OCI-LY1 (cell line): Measurements from ENCODE around the gene CYTH4.
"Not testable (repeated sequence)": the region's sequence is repeated elsewhere in the genome, so short reads cannot be mapped to it uniquely, and the experiment has no call there.

Experiments
- H2AFZ ChIP-seq: fragments of 200-600 bp; sonication (generic), shearing (Covaris generic); 2 replicates; pipeline ENCODE4 v1.6.0; 2014; ENCODE audit warnings: antibody characterized with exemption, mild to moderate bottlenecking, low read length
- H3F3A ChIP-seq: fragments of 200-600 bp; sonication (generic), shearing (Covaris generic); 2 replicates; pipeline ENCODE4 v1.6.0; 2014; ENCODE audit warnings: mild to moderate bottlenecking, antibody characterized with exemption, low read length, moderate library complexity; ENCODE audit not compliant: insufficient read depth
- H3K27ac ChIP-seq: fragments of 200-600 bp; sonication (generic); 2 replicates; pipeline ENCODE4 v1.5.1; 2014; ENCODE audit warnings: low read length, mixed run types, mild to moderate bottlenecking, low read depth; ENCODE audit not compliant: poor library complexity, severe bottlenecking
- H3K27me3 ChIP-seq: fragments of 200-600 bp; sonication (generic); 2 replicates; pipeline ENCODE4 v1.6.0; 2014; ENCODE audit warnings: antibody characterized with exemption, mild to moderate bottlenecking, low read length, moderate library complexity; ENCODE audit not compliant: insufficient read depth
- H3K36me3 ChIP-seq: fragments of 200-600 bp; sonication (generic); 2 replicates; pipeline ENCODE4 v1.6.1; 2014; ENCODE audit warnings: mild to moderate bottlenecking, antibody characterized with exemption, low read length, moderate library complexity, mixed read lengths; ENCODE audit not compliant: insufficient read depth
- H3K4me1 ChIP-seq: fragments of 200-600 bp; sonication (generic); 2 replicates; pipeline ENCODE4 v1.5.1; 2014; ENCODE audit warnings: mild to moderate bottlenecking, low read length, moderate library complexity; ENCODE audit not compliant: insufficient read depth, severe bottlenecking
- H3K4me2 ChIP-seq: fragments of 200-600 bp; sonication (generic), shearing (Covaris generic); 2 replicates; pipeline ENCODE4 v1.6.1; 2014; ENCODE audit warnings: low read length
- H3K4me3 ChIP-seq: fragments of 200-600 bp; sonication (generic); 2 replicates; pipeline ENCODE4 v1.5.1; 2014; ENCODE audit warnings: low read length, low read depth, mild to moderate bottlenecking, mixed read lengths; ENCODE audit not compliant: poor library complexity, severe bottlenecking
- H3K79me2 ChIP-seq: fragments of 200-600 bp; shearing (Covaris generic); 2 replicates; pipeline ENCODE4 v1.6.1; 2016; ENCODE audit warnings: mixed run types, low read length, mixed read lengths; ENCODE audit not compliant: insufficient read depth
- H3K9ac ChIP-seq: fragments of 200-600 bp; sonication (generic), shearing (Covaris generic); 2 replicates; pipeline ENCODE4 v1.6.1; 2014; ENCODE audit warnings: mild to moderate bottlenecking, low read length, mixed read lengths
- H3K9me2 ChIP-seq: fragments of 200-600 bp; sonication (generic), shearing (Covaris generic); 2 replicates; pipeline ENCODE4 v1.6.1; 2014; ENCODE audit warnings: low read depth, mild to moderate bottlenecking, low read length, mixed read lengths
- H3K9me3 ChIP-seq: fragments of 200-600 bp; shearing (Covaris generic); 2 replicates; pipeline ENCODE4 v1.6.1; 2014; ENCODE audit warnings: low read length, mixed read lengths
- H4K20me1 ChIP-seq: fragments of 200-600 bp; sonication (generic), shearing (Covaris generic); 2 replicates; pipeline ENCODE4 v1.6.0; 2016; ENCODE audit warnings: mild to moderate bottlenecking, low read length; ENCODE audit not compliant: insufficient read depth
- EZH2 ChIP-seq: fragments of 200-600 bp; sonication (generic), shearing (Covaris generic); IDR thresholded peaks from 2 replicates; pipeline ENCODE4 v1.8.0; 2017; ENCODE audit warnings: borderline replicate concordance, mixed run types, mild to moderate bottlenecking, antibody characterized with exemption, low read length, moderate library complexity, mixed read lengths
- TF ChIP-seq, protein P1 (sequence below): fragments of 200-600 bp; sonication (generic), shearing (Covaris generic); IDR thresholded peaks from 2 replicates; pipeline ENCODE4 v1.5.1; 2017; ENCODE audit warnings: mild to moderate bottlenecking, antibody characterized with exemption, low read length, moderate library complexity, mixed read lengths

Gene CYTH4, protein sequence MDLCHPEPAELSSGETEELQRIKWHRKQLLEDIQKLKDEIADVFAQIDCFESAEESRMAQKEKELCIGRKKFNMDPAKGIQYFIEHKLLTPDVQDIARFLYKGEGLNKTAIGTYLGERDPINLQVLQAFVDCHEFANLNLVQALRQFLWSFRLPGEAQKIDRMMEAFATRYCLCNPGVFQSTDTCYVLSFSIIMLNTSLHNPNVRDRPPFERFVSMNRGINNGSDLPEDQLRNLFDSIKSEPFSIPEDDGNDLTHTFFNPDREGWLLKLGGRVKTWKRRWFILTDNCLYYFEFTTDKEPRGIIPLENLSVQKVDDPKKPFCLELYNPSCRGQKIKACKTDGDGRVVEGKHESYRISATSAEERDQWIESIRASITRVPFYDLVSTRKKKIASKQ

DNA sequence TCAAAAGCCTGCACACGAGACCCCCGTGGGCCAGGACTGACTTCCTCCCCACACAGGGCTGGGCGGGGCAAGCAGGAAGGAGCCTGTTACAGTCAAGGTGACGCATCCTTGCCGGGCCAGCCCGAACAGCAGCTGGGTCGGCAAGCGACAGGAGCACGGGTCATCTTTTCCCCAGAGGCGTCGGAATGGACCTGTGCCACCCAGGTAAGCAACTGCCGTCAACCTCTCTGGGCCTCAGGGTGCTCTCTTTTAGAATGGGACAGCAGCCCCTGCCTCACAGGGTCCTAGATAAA is at the start of gene CYTH4:
CYTH4 (plus strand) TSS at position 124 of the 293 bp plus-strand sequence; CDS start at position 186, 62 bp downstream.
- TF ChIP-seq, protein P1, sequence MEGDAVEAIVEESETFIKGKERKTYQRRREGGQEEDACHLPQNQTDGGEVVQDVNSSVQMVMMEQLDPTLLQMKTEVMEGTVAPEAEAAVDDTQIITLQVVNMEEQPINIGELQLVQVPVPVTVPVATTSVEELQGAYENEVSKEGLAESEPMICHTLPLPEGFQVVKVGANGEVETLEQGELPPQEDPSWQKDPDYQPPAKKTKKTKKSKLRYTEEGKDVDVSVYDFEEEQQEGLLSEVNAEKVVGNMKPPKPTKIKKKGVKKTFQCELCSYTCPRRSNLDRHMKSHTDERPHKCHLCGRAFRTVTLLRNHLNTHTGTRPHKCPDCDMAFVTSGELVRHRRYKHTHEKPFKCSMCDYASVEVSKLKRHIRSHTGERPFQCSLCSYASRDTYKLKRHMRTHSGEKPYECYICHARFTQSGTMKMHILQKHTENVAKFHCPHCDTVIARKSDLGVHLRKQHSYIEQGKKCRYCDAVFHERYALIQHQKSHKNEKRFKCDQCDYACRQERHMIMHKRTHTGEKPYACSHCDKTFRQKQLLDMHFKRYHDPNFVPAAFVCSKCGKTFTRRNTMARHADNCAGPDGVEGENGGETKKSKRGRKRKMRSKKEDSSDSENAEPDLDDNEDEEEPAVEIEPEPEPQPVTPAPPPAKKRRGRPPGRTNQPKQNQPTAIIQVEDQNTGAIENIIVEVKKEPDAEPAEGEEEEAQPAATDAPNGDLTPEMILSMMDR: no peak
- TF ChIP-seq EZH2: no peak
- Histone ChIP-seq H3K36me3 (no peaks in the 10 kb centered on the region; the same call in 1 of the 2 replicates), H3K9me3 (no peaks in the 10 kb centered on the region; the same call in 1 of the 2 replicates), H2AFZ (no peak within 1 kb of the TSS), H3K79me2 (no peaks in the 10 kb centered on the region), H3K9me2 (no peaks in the 10 kb centered on the region), H3K4me2 (peak within 1 kb of the TSS; percentile 57), H3K9ac (peak within 1 kb of the TSS; percentile 36; the same call in 1 of the 2 replicates), H3K27me3 (peaks cover 11% of the 10 kb centered on the region; the same call in 1 of the 2 replicates), H3F3A (no peaks in the 10 kb centered on the region), H3K4me1 (peaks cover 33% of the 10 kb centered on the region), H3K4me3 (peak within 1 kb of the TSS; percentile 55), H3K27ac (no peak within 1 kb of the TSS), H4K20me1 (no peaks in the 10 kb centered on the region)

DNA sequence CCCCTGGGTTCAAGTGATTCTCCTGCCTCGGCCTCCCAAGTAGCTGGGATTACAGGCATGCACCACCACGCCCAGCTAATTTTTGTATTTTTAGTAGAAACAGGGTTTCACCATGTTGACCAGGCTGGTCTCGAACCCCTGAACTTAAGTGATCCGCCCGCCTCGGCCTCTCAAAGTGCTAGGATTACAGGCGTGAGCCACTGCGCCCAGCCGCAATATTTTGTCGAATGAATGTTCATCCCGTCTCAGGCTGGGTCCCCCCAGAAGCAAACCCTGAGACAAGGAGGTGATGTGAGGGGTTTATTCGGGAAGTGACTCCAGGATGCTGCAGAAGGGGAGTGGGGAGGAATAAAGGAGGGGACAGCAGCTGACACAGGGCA is 48.9 kb upstream of the CYTH4 start:
- not testable (repeated sequence) for H3F3A ChIP-seq, H4K20me1 ChIP-seq, H3K4me3 ChIP-seq, H3K79me2 ChIP-seq, H2AFZ ChIP-seq, H3K27me3 ChIP-seq, H3K4me2 ChIP-seq, H3K9me3 ChIP-seq, H3K9ac ChIP-seq, H3K9me2 ChIP-seq
- Histone ChIP-seq H3K36me3 (peaks cover 79% of the 10 kb centered on the region), H3K27ac (peak overlapping the region; percentile 88), H3K4me1 (peaks cover 87% of the 10 kb centered on the region)

DNA sequence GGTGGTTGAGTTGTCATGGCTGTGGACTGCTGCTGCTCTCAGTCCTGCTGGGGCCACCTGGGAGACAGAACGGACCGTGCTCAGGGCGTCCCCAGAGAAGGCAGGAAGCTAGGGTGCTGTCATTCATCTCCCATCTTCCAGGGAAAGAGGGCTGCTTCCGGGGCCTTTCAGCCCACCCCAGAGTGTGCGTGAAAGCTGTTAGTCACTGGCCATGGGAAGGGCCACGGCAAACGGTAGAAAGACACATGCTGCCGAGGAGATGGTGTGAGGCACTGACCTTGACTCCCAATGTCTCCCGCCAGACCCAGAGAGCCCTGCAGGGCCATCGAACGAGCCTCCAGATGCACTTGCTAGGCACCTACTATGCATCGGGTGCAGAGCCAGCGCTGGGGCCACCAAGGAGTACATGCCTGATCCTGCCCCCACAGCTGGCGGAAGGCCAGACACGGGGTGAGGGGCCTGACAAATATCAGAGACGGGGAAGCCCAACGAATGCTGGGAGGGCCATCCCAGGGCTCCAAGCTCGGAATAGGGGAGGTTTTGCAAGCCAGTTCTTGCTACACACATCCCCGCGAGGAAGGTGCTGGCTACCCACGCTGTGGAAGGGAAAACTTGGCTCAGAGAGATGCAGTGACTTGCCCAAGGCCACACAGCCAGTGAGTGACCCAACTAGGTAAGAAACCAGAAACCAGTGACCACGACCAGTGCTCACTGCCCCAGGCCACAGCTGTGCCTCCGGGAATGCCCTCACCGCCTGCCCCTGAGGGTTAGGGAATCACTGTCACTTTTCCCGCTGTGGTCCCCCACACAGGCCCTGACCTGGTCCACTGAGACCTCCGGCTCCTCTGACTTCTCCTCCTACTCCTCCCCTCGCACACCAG is 48.3 kb upstream of the CYTH4 start:
- Histone ChIP-seq H3K9me2 (no peaks in the 10 kb centered on the region), H3K4me2 (no peak overlapping the region), H3K27me3 (no peaks in the 10 kb centered on the region), H3K4me3 (no peak overlapping the region), H4K20me1 (no peaks in the 10 kb centered on the region), H3K27ac (peak overlapping the region; percentile 10), H3K36me3 (peaks cover 79% of the 10 kb centered on the region), H3K79me2 (no peaks in the 10 kb centered on the region), H3F3A (no peaks in the 10 kb centered on the region), H2AFZ (no peak overlapping the region), H3K9me3 (no peaks in the 10 kb centered on the region), H3K4me1 (peaks cover 87% of the 10 kb centered on the region), H3K9ac (no peak overlapping the region)
- TF ChIP-seq, protein P1: no peak
- no peak for TF ChIP-seq EZH2
